Adrenal gland (tissue), 5 donors: Measurements from ENCODE around the gene PIP5KL1.

Experiments
- POLR2A ChIP-seq, 2 donors: fragments of 450-650 bp; IDR thresholded peaks; one replicate each; pipeline ENCODE4 v1.6.1; 2017; ENCODE audit warnings: antibody characterized with exemption in 2 of 2, mild to moderate bottlenecking in 2 of 2, moderate library complexity in 1 of 2
- TF ChIP-seq, protein P1 (sequence below), 6 experiments: fragments of 450-650 bp in 4 of 6; fragments of 200-600 bp in 2 of 6; sonication (generic) in 1 of 6; IDR thresholded peaks; 1 replicate in 5 of 6; 2 replicates in 1 of 6; pipeline versions ENCODE4 v1.5.1 to v1.8.0; 2016 to 2021; ENCODE audit warnings: antibody characterized with exemption in 6 of 6, mild to moderate bottlenecking in 2 of 6, moderate library complexity in 1 of 6
- donor health status: DM: no; HTN: no; CAD: no.

DNA sequence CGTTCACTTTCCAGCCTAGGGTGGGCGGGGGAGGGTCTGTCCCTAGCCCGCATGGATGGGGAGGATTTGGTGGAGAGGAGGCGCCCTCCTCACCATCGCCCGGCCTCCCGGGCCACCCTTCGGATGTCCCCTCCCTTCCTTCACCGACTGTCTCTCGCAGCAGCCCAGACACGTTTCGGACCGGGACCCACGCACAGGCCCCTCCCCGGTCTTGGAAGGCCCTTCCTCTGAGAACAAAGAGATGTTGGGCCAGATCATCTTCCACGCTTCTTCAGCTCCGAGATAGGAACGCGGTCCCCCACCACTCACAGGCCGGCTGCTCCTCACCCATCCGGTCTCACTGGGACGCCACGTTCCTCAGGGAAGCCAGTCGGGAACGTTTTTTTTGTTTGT is 7.7 kb upstream of the PIP5KL1 start:
- TF ChIP-seq, protein P1, sequence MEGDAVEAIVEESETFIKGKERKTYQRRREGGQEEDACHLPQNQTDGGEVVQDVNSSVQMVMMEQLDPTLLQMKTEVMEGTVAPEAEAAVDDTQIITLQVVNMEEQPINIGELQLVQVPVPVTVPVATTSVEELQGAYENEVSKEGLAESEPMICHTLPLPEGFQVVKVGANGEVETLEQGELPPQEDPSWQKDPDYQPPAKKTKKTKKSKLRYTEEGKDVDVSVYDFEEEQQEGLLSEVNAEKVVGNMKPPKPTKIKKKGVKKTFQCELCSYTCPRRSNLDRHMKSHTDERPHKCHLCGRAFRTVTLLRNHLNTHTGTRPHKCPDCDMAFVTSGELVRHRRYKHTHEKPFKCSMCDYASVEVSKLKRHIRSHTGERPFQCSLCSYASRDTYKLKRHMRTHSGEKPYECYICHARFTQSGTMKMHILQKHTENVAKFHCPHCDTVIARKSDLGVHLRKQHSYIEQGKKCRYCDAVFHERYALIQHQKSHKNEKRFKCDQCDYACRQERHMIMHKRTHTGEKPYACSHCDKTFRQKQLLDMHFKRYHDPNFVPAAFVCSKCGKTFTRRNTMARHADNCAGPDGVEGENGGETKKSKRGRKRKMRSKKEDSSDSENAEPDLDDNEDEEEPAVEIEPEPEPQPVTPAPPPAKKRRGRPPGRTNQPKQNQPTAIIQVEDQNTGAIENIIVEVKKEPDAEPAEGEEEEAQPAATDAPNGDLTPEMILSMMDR (IDR thresholded peaks at IDR 0.05) = no peak
- no peak for TF ChIP-seq POLR2A (IDR thresholded peaks at IDR 0.05)
